ENCODE data around the gene ZNF784. TPM values are rescaled to one million over a fixed set of nuclear protein-coding genes. Genes with fewer than 3 reads are reported as not detected.

ZNF784 gene
- total and polyA plus RNA-seq, 9 of the 15 experiments (the other 6 are each of a cell fraction or from before 2014, with no cell fraction given): 0.14 to 6.1 (median 2.1) TPM

GRCh38 chr19:55599842-55600661, 24.3 kb downstream of the ZNF784 start, which contains the start of gene ZNF524 (continued):
- TF ChIP-seq E2F6 (IDR thresholded peaks at IDR 0.05; ENCODE audit: borderline replicate concordance in 1 of 2, extremely low read depth in 1 of 2, insufficient read depth in 1 of 2, insufficient read length in 1 of 2, low read depth in 1 of 2, low read length in 1 of 2, poor library complexity in 1 of 2, severe bottlenecking in 1 of 2) (peak in 1 of 2 experiments; percentile 86), TRIM24 (IDR thresholded peaks at IDR 0.05) (0 out of 4 replicates have a peak, but pooled peaks of 1 of the 2 experiments have one; percentile 32), ZBTB33 (CRISPR knock-in tag; IDR thresholded peaks at IDR 0.05) (peak; percentile 46; the same call in 1 of the 2 replicates), ZNF277 (CRISPR knock-in tag; IDR thresholded peaks at IDR 0.05; ENCODE audit: borderline replicate concordance) (no peak), EP400 (IDR thresholded peaks at IDR 0.05) (peak; percentile 84), CHD1 (IDR thresholded peaks at IDR 0.05; ENCODE audit: low read length) (peak; percentile 59), POLR2G (IDR thresholded peaks at IDR 0.05; ENCODE audit: low read depth, low read length) (peak; percentile 81), NFRKB (IDR thresholded peaks at IDR 0.05; ENCODE audit: low read depth) (peak; percentile 93), MAFK (IDR thresholded peaks at IDR 0.05; ENCODE audit: low read length) (0 out of 2 replicates have a peak, but pooled peaks have one; percentile 15), FOXM1 (IDR thresholded peaks at IDR 0.05; ENCODE audit: low read depth) (peak; percentile 93), FOXM1 (CRISPR knock-in tag; IDR thresholded peaks at IDR 0.05; ENCODE audit: low read depth) (no peak), BCOR (IDR thresholded peaks at IDR 0.05) (0 out of 2 replicates have a peak, but pooled peaks have one; percentile 9), ZBTB2 (IDR thresholded peaks at IDR 0.05) (peak; percentile 49; the same call in 1 of the 2 replicates), RBBP5 (IDR thresholded peaks at IDR 0.05; ENCODE audit: borderline replicate concordance, insufficient read depth, low read length, poor library complexity, severe bottlenecking) (peak; percentile 50), JUND (IDR thresholded peaks at IDR 0.05; ENCODE audit: borderline replicate concordance, low read depth, low read length) (no peak), JUND (tag; IDR thresholded peaks at IDR 0.05; ENCODE audit: borderline replicate concordance, low read depth, low read length) (peak; percentile 44; the same call in 1 of the 3 replicates), ZNF785 (CRISPR knock-in tag; IDR thresholded peaks at IDR 0.05) (no peak), PTTG1 (tag; IDR thresholded peaks at IDR 0.05; ENCODE audit: low read depth) (0 out of 2 replicates have a peak, but pooled peaks have one; percentile 38), OTX1 (CRISPR knock-in tag; IDR thresholded peaks at IDR 0.05) (peak; percentile 69; the same call in 1 of the 2 replicates), RBM34 (IDR thresholded peaks at IDR 0.05; ENCODE audit: borderline replicate concordance, insufficient read depth, low read length) (no peak), TBP (optimal IDR thresholded peaks at IDR 0.05; ENCODE audit: low read depth, low read length) (peak; percentile 27), TEAD1 (CRISPR knock-in tag; IDR thresholded peaks at IDR 0.05) (peak; percentile 23 to 78; a peak in 1 of 4 replicates)

Data from K562 (cell line).